ENCODE measurements around the gene UBE2L3. TPM values are rescaled to one million over a fixed set of nuclear protein-coding genes. Genes with fewer than 3 reads are reported as not detected.
A peak's percentile ranks its signal among the peaks of the same experiment; 100 is the strongest.

The UBE2L3 gene
- total and polyA plus RNA-seq, 10 of the 15 experiments (the other 5 are each of a cell fraction or from before 2014, with no cell fraction given): 55.7 to 168 (median 113) TPM

GRCh38 chr22:21650823-21651520 is 83.5 kb downstream of the UBE2L3 start:
- Histone ChIP-seq H2AFZ (ENCODE audit: control insufficient read depth, low read depth, low read length) (peak overlapping the region; percentile 88), H3K4me3 (peak overlapping the region; percentile 73)
- FAIRE-seq: no peak

GRCh38 chr22:21651521-21652009 is 84.1 kb downstream of the UBE2L3 start:
- H3K4me1 ChIP-seq (ENCODE audit: control insufficient read depth, insufficient read depth, low read length): peaks cover 3% of the 10 kb centered on the region
- DNase-seq (ENCODE audit: low read depth, low spot score) (no peak), FAIRE-seq (no peak), ATAC-seq (peak; percentile 41)
- BruUV-seq (replicated peaks): no TSS peak
- peak overlapping the region; percentile 73 for H3K4me3 ChIP-seq
- H3K9me3 ChIP-seq (replicated peaks; ENCODE audit: control insufficient read depth, insufficient read depth, low read length): no peaks in the 10 kb centered on the region
- H3K9ac ChIP-seq (ENCODE audit: control insufficient read depth, insufficient read depth, low read length): peak overlapping the region; percentile 95
- ChIA-PET CTCF (interaction anchor here (0.8 to 3.0 kb wide), 5 partner anchors 10 to 559 kb away, joined by 3 to 10 read pairs (median 3); partner anchors contain the start of genes SDF2L1 and YDJC), SMC1A (ENCODE audit: uncharacterized antibody, unreplicated experiment) (interaction anchor here (0.8 to 2.4 kb wide), 4 partner anchors 10 to 287 kb away, joined by 3 to 8 read pairs (median 3); partner anchors contain the start of gene SDF2L1), POLR2A (interaction anchor here (1.4 kb wide), 2 partner anchors 10 to 73 kb away, joined by 3 to 4 read pairs; partner anchors contain the start of gene SDF2L1), RAD21 (ENCODE audit: unreplicated experiment) (interaction anchor here (1.0 to 1.6 kb wide), 2 partner anchors 8 to 111 kb away, joined by 4 read pairs; no protein-coding TSS in a partner anchor)
- under 1% methylated on average over 29 of the region's 29 CpGs for WGBS (ENCODE audit: insufficient coverage, insufficient replicate concordance, low lambda C conversion rate, missing lambda C conversion rate)
- H3K79me2 ChIP-seq (ENCODE audit: control insufficient read depth, insufficient read depth, low read length): peaks cover 7% of the 10 kb centered on the region
- intact Hi-C loops (cut with micrococcal nuclease; ENCODE audit: unreplicated experiment) (no loop called here), in situ Hi-C loops (cut with MboI) (no loop called here)
- peak overlapping the region; percentile 93 for H3K4me2 ChIP-seq (ENCODE audit: control insufficient read depth, insufficient read depth)
- peaks cover 3% of the 10 kb centered on the region in 2 experiments for H3K36me3 ChIP-seq (ENCODE audit: control insufficient read depth in 2 of 2, insufficient read depth in 2 of 2, low read length in 1 of 2)
- peak overlapping the region; percentile 89 for H3K27ac ChIP-seq (ENCODE audit: control insufficient read depth, insufficient read depth)
- H2AFZ ChIP-seq (ENCODE audit: control insufficient read depth, low read depth, low read length): peak overlapping the region; percentile 88
- no peaks in the 10 kb centered on the region for H4K20me1 ChIP-seq (ENCODE audit: control insufficient read depth, insufficient read depth)
- H3K27me3 ChIP-seq (replicated peaks in 1 of 2; ENCODE audit: control insufficient read depth in 2 of 2, insufficient read depth in 2 of 2, low read length in 1 of 2): no peaks in the 10 kb centered on the region
- TF ChIP-seq MAX (IDR thresholded peaks at IDR 0.05; ENCODE audit: low read depth, low read length): no peak
- TF ChIP-seq IKZF2 (IDR thresholded peaks at IDR 0.05): no peak; a peak in 1 of 4 replicates
- TF ChIP-seq EGR1 (IDR thresholded peaks at IDR 0.05; ENCODE audit: borderline replicate concordance in 1 of 2, low read depth in 2 of 2, low read length in 2 of 2): no peak
- no peak for TF ChIP-seq CBX5 (IDR thresholded peaks at IDR 0.05; ENCODE audit: low read depth)
- 0 out of 2 replicates have a peak, but pooled peaks have one; percentile 16 for TF ChIP-seq RUNX3 (IDR thresholded peaks at IDR 0.05; ENCODE audit: low read length)
- peak; percentile 47 for TF ChIP-seq RELA (IDR thresholded peaks at IDR 0.05; ENCODE audit: borderline replicate concordance, partially characterized antibody)
- TF ChIP-seq CBX3 (IDR thresholded peaks at IDR 0.05; ENCODE audit: borderline replicate concordance, low read depth): no peak
- peak; percentile 62 for TF ChIP-seq RELB (IDR thresholded peaks at IDR 0.05; ENCODE audit: low read depth)

More at GRCh38 chr22:21650823-21651520, 83.5 kb downstream of the UBE2L3 start:
- WGBS (ENCODE audit: insufficient coverage, insufficient replicate concordance, low lambda C conversion rate, missing lambda C conversion rate): 27% methylated on average over 6 of the region's 6 CpGs
- ChIA-PET POLR2A (interaction anchor here (1.4 kb wide), 2 partner anchors 9 to 74 kb away, joined by 3 to 4 read pairs; partner anchors contain the start of gene SDF2L1), RAD21 (ENCODE audit: unreplicated experiment) (interaction anchor here (1.0 to 1.6 kb wide), 2 partner anchors 8 to 112 kb away, joined by 4 read pairs; no protein-coding TSS in a partner anchor), CTCF (interaction anchor here (0.8 to 0.9 kb wide), 4 partner anchors 9 to 558 kb away, joined by 3 to 4 read pairs (median 3); partner anchors contain the start of gene SDF2L1), SMC1A (ENCODE audit: uncharacterized antibody, unreplicated experiment) (interaction anchor here (1.0 to 2.4 kb wide), 2 partner anchors 9 to 57 kb away, joined by 3 to 8 read pairs; partner anchors contain the start of gene SDF2L1)
- Histone ChIP-seq H4K20me1 (ENCODE audit: control insufficient read depth, insufficient read depth) (no peaks in the 10 kb centered on the region), H3K27me3 (replicated peaks in 1 of 2; ENCODE audit: control insufficient read depth in 2 of 2, insufficient read depth in 2 of 2, low read length in 1 of 2) (no peaks in the 10 kb centered on the region), H3K36me3 (ENCODE audit: control insufficient read depth in 2 of 2, insufficient read depth in 2 of 2, low read length in 1 of 2) (peaks cover 3 to 6% of the 10 kb centered on the region in 2 experiments), H3K79me2 (ENCODE audit: control insufficient read depth, insufficient read depth, low read length) (peaks cover 11% of the 10 kb centered on the region), H3K4me2 (ENCODE audit: control insufficient read depth, insufficient read depth) (peak overlapping the region; percentile 93), H3K9ac (ENCODE audit: control insufficient read depth, insufficient read depth, low read length) (peak overlapping the region; percentile 95), H3K9me3 (replicated peaks; ENCODE audit: control insufficient read depth, insufficient read depth, low read length) (no peaks in the 10 kb centered on the region), H3K27ac (ENCODE audit: control insufficient read depth, insufficient read depth) (peak overlapping the region; percentile 89), H3K4me1 (ENCODE audit: control insufficient read depth, insufficient read depth, low read length) (peaks cover 8% of the 10 kb centered on the region)
- intact Hi-C loops (cut with micrococcal nuclease; ENCODE audit: unreplicated experiment): no loop called here
- in situ Hi-C loops (cut with MboI): no loop called here
- DNase-seq (ENCODE audit: low read depth, low spot score) (no peak), ATAC-seq (peak; percentile 22)
- TF ChIP-seq TBL1XR1 (IDR thresholded peaks at IDR 0.05; ENCODE audit: low read depth, low read length) (no peak), IRF4 (IDR thresholded peaks at IDR 0.05; ENCODE audit: low read depth, low read length) (no peak), PAX8 (IDR thresholded peaks at IDR 0.05) (no peak), NR2C1 (IDR thresholded peaks at IDR 0.05) (no peak), IKZF2 (IDR thresholded peaks at IDR 0.05) (0 out of 4 replicates have a peak, but pooled peaks of 1 of the 2 experiments have one; percentile 8)
- BruUV-seq (replicated peaks): TSS peak; percentile 84
